HCT116 (cell line): ENCODE measurements around the gene RPP25. TPM values are rescaled to one million over a fixed set of nuclear protein-coding genes. Genes with fewer than 3 reads are reported as not detected.

ENCODE experiments used
- ATAC-seq: fragments of 200-7000 bp; cut with Tn5 transposase; 2 replicates; pipeline ENCODE4 v1.9.1; 2020; ENCODE audit warnings: mild to moderate bottlenecking, moderate library complexity
- BruUV-seq: library from RNA; stranded (reverse); fragments of 400-500 nt; replicated peaks from 2 replicates; lab custom pipeline; 2021; lab: Mats Ljungman, UMichigan
- CTCF ChIA-PET: fragments of 300-600 bp; sonication (Branson Sonifier 250); formaldehyde crosslinking; loops from one replicate; lab custom pipeline; 2021; ENCODE audit warnings: antibody characterized with exemption; lab: Charles Lee
- POLR2A ChIA-PET: fragments of 300-600, 350-600 bp; sonication (Branson Sonifier 250); formaldehyde crosslinking; loops from one replicate; lab custom pipeline; 2021; ENCODE audit warnings: antibody characterized with exemption; lab: Charles Lee
- RAD21 ChIA-PET, 2 experiments: fragments of 300-600 bp; sonication (Branson Sonifier 250); formaldehyde crosslinking; loops; one replicate each; lab custom pipeline; 2023; ENCODE audit warnings: low total read pairs in 2 of 2; ENCODE audit not compliant: uncharacterized antibody in 2 of 2, unreplicated experiment in 2 of 2, low non-redundant PET in 1 of 2; lab: Charles Lee
- DNase-seq: peaks from one replicate; pipeline ENCODE4 v3.0.0-alpha.2; 2010; ENCODE audit warnings: low read depth, low spot score
- H2AFZ ChIP-seq: fragments of 200-600 bp; shearing (Covaris generic), sonication (generic); 2 replicates; pipeline ENCODE4 v1.6.1; 2017; ENCODE audit warnings: low read depth, mixed run types, mixed read lengths, antibody characterized with exemption, low read length; ENCODE audit not compliant: poor library complexity, severe bottlenecking
- H3K27ac ChIP-seq: 2 replicates; pipeline ENCODE4 v1.5.1; 2012; ENCODE audit warnings: low read depth, low read length
- H3K27me3 ChIP-seq: fragments of 200-600 bp; sonication (generic); 2 replicates; pipeline ENCODE4 v1.6.1; 2016; ENCODE audit warnings: mixed run types, low read length, mixed read lengths; ENCODE audit not compliant: insufficient read depth
- H3K36me3 ChIP-seq, 2 experiments: fragments of 200-500 bp in 1 of 2; fragments of 200-600 bp in 1 of 2; sonication (Bioruptor generic) in 1 of 2; sonication (generic) in 1 of 2; 2 replicates each; pipeline versions ENCODE4 v1.5.1 to v1.6.1; 2014 to 2016; ENCODE audit warnings: low read length in 2 of 2, inconsistent platforms in 1 of 2, mixed read lengths in 1 of 2, mixed run types in 1 of 2; ENCODE audit not compliant: insufficient read depth in 2 of 2, control insufficient read depth in 1 of 2
- H3K4me1 ChIP-seq, 2 experiments: fragments of 200-600 bp in 1 of 2; sonication (generic) in 1 of 2; 2 replicates each; pipeline versions ENCODE4 v1.5.1 to v1.6.1; 2012 to 2017; ENCODE audit warnings: low read length in 2 of 2, inconsistent platforms in 1 of 2, mild to moderate bottlenecking in 1 of 2, mixed read lengths in 1 of 2, mixed run types in 1 of 2, moderate library complexity in 1 of 2; ENCODE audit not compliant: insufficient read depth in 2 of 2, control insufficient read depth in 1 of 2
- H3K4me2 ChIP-seq: fragments of 200-600 bp; sonication (generic); 2 replicates; pipeline ENCODE4 v1.6.1; 2017; ENCODE audit warnings: mixed run types, low read length, mixed read lengths
- H3K4me3 ChIP-seq, 2 experiments: fragments of 200-600 bp in 1 of 2; sonication (generic) in 1 of 2; replicated peaks in 1 of 2; 2 replicates each; pipeline ENCODE4 v1.5.1; 2011 to 2016; ENCODE audit warnings: low read length in 2 of 2, control low read depth in 1 of 2, low read depth in 1 of 2, mild to moderate bottlenecking in 1 of 2, mixed read lengths in 1 of 2, mixed run types in 1 of 2
- H3K79me2 ChIP-seq: fragments of 200-600 bp; sonication (generic); 2 replicates; pipeline ENCODE4 v1.6.1; 2017; ENCODE audit warnings: mild to moderate bottlenecking, mixed run types, low read length, moderate library complexity, mixed read lengths; ENCODE audit not compliant: insufficient read depth
- H3K9ac ChIP-seq: fragments of 200-600 bp; sonication (generic); 2 replicates; pipeline ENCODE4 v1.6.1; 2016; ENCODE audit warnings: low read length, mixed read lengths
- H3K9me2 ChIP-seq: fragments of 200-600 bp; sonication (generic), shearing (Covaris generic); 2 replicates; pipeline ENCODE4 v1.6.1; 2017; ENCODE audit warnings: mixed run types, mild to moderate bottlenecking, moderate library complexity; ENCODE audit not compliant: insufficient read depth
- H3K9me3 ChIP-seq, 2 experiments: fragments of 200-500 bp in 1 of 2; fragments of 200-600 bp in 1 of 2; sonication (Bioruptor generic) in 1 of 2; sonication (generic) in 1 of 2; 2 replicates each; pipeline ENCODE4 v1.6.1; 2014 to 2017; ENCODE audit warnings: low read length in 2 of 2, mixed read lengths in 2 of 2, inconsistent platforms in 1 of 2, low read depth in 1 of 2, mild to moderate bottlenecking in 1 of 2, mixed run types in 1 of 2, moderate library complexity in 1 of 2; ENCODE audit not compliant: control insufficient read depth in 1 of 2, insufficient read depth in 1 of 2
- H4K20me1 ChIP-seq: fragments of 200-600 bp; sonication (generic), shearing (Covaris generic); 2 replicates; pipeline ENCODE4 v1.6.1; 2017; ENCODE audit warnings: mixed run types, mild to moderate bottlenecking, moderate library complexity; ENCODE audit not compliant: insufficient read depth
- CEBPB ChIP-seq: IDR thresholded peaks from 2 replicates; pipeline ENCODE4 v1.6.1; 2012; ENCODE audit warnings: low read depth
- CTCF ChIP-seq, 3 experiments: fragments of 200-600 bp in 1 of 3; sonication (generic) in 1 of 3; IDR thresholded peaks in 2 of 3; conservative IDR thresholded peaks in 1 of 3; 2 replicates each; pipeline ENCODE4 v1.5.1; 2012 to 2017; ENCODE audit warnings: low read depth in 2 of 3, low read length in 2 of 3, antibody characterized with exemption in 1 of 3, borderline replicate concordance in 1 of 3, control low read depth in 1 of 3, mild to moderate bottlenecking in 1 of 3, mixed read lengths in 1 of 3, mixed run types in 1 of 3, moderate library complexity in 1 of 3; ENCODE audit not compliant: insufficient read depth in 1 of 3
- ELF1 ChIP-seq: IDR thresholded peaks from 2 replicates; pipeline ENCODE4 v1.6.1; 2012; ENCODE audit warnings: low read depth, borderline replicate concordance
- EZH2 ChIP-seq: fragments of 200-600 bp; sonication (generic); IDR thresholded peaks from 2 replicates; pipeline ENCODE4 v1.6.1; 2017; ENCODE audit warnings: antibody characterized with exemption, mixed run types
- EZH2phosphoT487 ChIP-seq: fragments of 200-600 bp; IDR thresholded peaks from 2 replicates; pipeline ENCODE4 v1.6.1; 2018; ENCODE audit warnings: antibody characterized with exemption, borderline replicate concordance
- FOSL1 ChIP-seq: IDR thresholded peaks from 2 replicates; pipeline ENCODE4 v1.6.1; 2012; ENCODE audit warnings: low read depth
- JUND ChIP-seq: IDR thresholded peaks from 2 replicates; pipeline ENCODE4 v1.6.1; 2012
- POLR2AphosphoS5 ChIP-seq: IDR thresholded peaks from 2 replicates; pipeline ENCODE4 v1.6.1; 2011; ENCODE audit warnings: mild to moderate bottlenecking, low read depth, low read length, moderate library complexity
- REST ChIP-seq: IDR thresholded peaks from 2 replicates; pipeline ENCODE4 v1.6.1; 2012; ENCODE audit warnings: low read depth
- SIN3A ChIP-seq: IDR thresholded peaks from 2 replicates; pipeline ENCODE4 v1.6.1; 2012; ENCODE audit warnings: low read depth
- SP1 ChIP-seq: IDR thresholded peaks from 2 replicates; pipeline ENCODE4 v1.6.1; 2012; ENCODE audit warnings: low read depth
- SRF ChIP-seq: IDR thresholded peaks from 2 replicates; pipeline ENCODE4 v1.6.1; 2012; ENCODE audit warnings: low read depth
- TCF7L2 ChIP-seq: IDR thresholded peaks from 2 replicates; pipeline ENCODE4 v1.7.0; 2011; ENCODE audit warnings: borderline replicate concordance, inconsistent platforms; ENCODE audit not compliant: insufficient read depth, insufficient read length; ENCODE audit errors: extremely low read depth
- YY1 ChIP-seq: IDR thresholded peaks from 2 replicates; pipeline ENCODE4 v1.6.1; 2011; ENCODE audit warnings: low read length, low read depth, moderate library complexity, mild to moderate bottlenecking; ENCODE audit not compliant: insufficient replicate concordance; ENCODE audit errors: extremely low read depth
- ZFX ChIP-seq: fragments of 450-650 bp; IDR thresholded peaks from 2 replicates; pipeline ENCODE4 v1.6.1; 2017
- intact Hi-C: fragments of 100-400 bp; cut with micrococcal nuclease; formaldehyde crosslinking; loops from 2 replicates; pipeline ENCODE4 v1.10.0; 2022
- total RNA-seq: library from RNA; stranded (reverse); gene quantifications from one replicate; pipeline ENCODE4 v1.2.1, GENCODE V29; 2021; ENCODE audit not compliant: unreplicated experiment

RPP25 gene
- total RNA-seq, 1 experiment from 2014 or later: 5.9 TPM

GRCh38 chr15:74960995-74961588, 4.5 kb upstream of the RPP25 start:
- no peak for DNase-seq
- H3K27me3 ChIP-seq: no peaks in the 10 kb centered on the region
- CTCF ChIA-PET: interaction anchor here (1.5 to 3.0 kb wide), 2 partner anchors 10 to 59 kb away, joined by 4 to 10 read pairs; no protein-coding TSS in a partner anchor
- H3K4me3 ChIP-seq: no peak overlapping the region
- H3K4me2 ChIP-seq: no peak overlapping the region
- no peak overlapping the region for H3K27ac ChIP-seq
- no peaks in the 10 kb centered on the region for H4K20me1 ChIP-seq
- POLR2A ChIA-PET: interaction anchor here (0.8 kb wide), 1 partner anchor 11 kb away, joined by 3 read pairs; no protein-coding TSS in a partner anchor
- no peaks in the 10 kb centered on the region for H3K9me3 ChIP-seq
- H3K4me1 ChIP-seq: peaks cover 11 to 42% of the 10 kb centered on the region in 2 experiments
- H3K36me3 ChIP-seq: no peaks in the 10 kb centered on the region
- BruUV-seq: no TSS peak
- no peak for ATAC-seq
- H3K9ac ChIP-seq: no peak overlapping the region
- no peak overlapping the region for H2AFZ ChIP-seq
- no peak for TF ChIP-seq FOSL1
- no peak for TF ChIP-seq EZH2
- TF ChIP-seq ELF1: no peak
- TF ChIP-seq, all 23 proteins: peak for 0
- RAD21 ChIA-PET: no interaction called here
- Histone ChIP-seq H3K79me2 (no peaks in the 10 kb centered on the region), H3K9me2 (no peaks in the 10 kb centered on the region)
- intact Hi-C loops: no loop called here

- Histone ChIP-seq H4K20me1 (no peaks in the 10 kb centered on the region), H3K27ac (no peak overlapping the region), H3K4me3 (no peak overlapping the region), H3K9me2 (no peaks in the 10 kb centered on the region), H3K4me2 (no peak overlapping the region), H2AFZ (no peak overlapping the region), H3K9me3 (no peaks in the 10 kb centered on the region), H3K79me2 (no peaks in the 10 kb centered on the region; the same call in 1 of the 2 replicates), H3K4me1 (peaks cover 17 to 50% of the 10 kb centered on the region in 2 experiments), H3K36me3 (no peaks in the 10 kb centered on the region), H3K9ac (no peak overlapping the region), H3K27me3 (no peaks in the 10 kb centered on the region)
- CTCF ChIA-PET: interaction anchor here (1.0 to 3.0 kb wide), 3 partner anchors 9 to 244 kb away, joined by 3 to 10 read pairs (median 4); no protein-coding TSS in a partner anchor
- POLR2A ChIA-PET: interaction anchor here (0.8 kb wide), 1 partner anchor 10 kb away, joined by 3 read pairs; no protein-coding TSS in a partner anchor
- RAD21 ChIA-PET: no interaction called here
- ATAC-seq (no peak), DNase-seq (no peak)
- BruUV-seq: no TSS peak
- intact Hi-C loops: no loop called here
- TF ChIP-seq YY1: no peak
- TF ChIP-seq TCF7L2: no peak
- TF ChIP-seq EZH2phosphoT487: no peak
- TF ChIP-seq FOSL1: no peak
- no peak for TF ChIP-seq POLR2AphosphoS5
- no peak for TF ChIP-seq ZFX
- TF ChIP-seq SRF: no peak
- TF ChIP-seq SP1: no peak
- TF ChIP-seq SIN3A: no peak
- no peak for TF ChIP-seq JUND
- no peak for TF ChIP-seq CEBPB
- no peak for TF ChIP-seq REST
- TF ChIP-seq CTCF (IDR thresholded peaks at IDR 0.05 in 2 of 3, conservative IDR thresholded peaks at IDR 0.05 in 1 of 3; ENCODE audit: borderline replicate concordance in 1 of 3, insufficient read depth in 1 of 3, low read depth in 2 of 3, low read length in 2 of 3): no peak
These were observed 3.7 kb upstream of the RPP25 start for GRCh38 chr15:74960286-74960685.
